SK-N-SH treated with all-trans-retinoic acid at 6 μM for 48 hours (cell line): Measurements from ENCODE around the gene MACC1.

Source experiments
- ATAC-seq: fragments of 200-7000 bp; cut with Tn5 transposase; 3 replicates; pipeline ENCODE4 v1.9.1; 2020; ENCODE audit warnings: mild to moderate bottlenecking, moderate library complexity
- BACH2 ChIP-seq: fragments of 250-450 bp; sonication (Bioruptor Pico); IDR thresholded peaks from 2 replicates; pipeline ENCODE4 v1.9.0; 2021; ENCODE audit warnings: mild to moderate bottlenecking, borderline replicate concordance
- CSDC2 ChIP-seq: fragments of 250-450 bp; sonication (Bioruptor Pico); IDR thresholded peaks from 2 replicates; pipeline ENCODE4 v1.5.0; 2020; ENCODE audit warnings: mild to moderate bottlenecking, moderate library complexity
- ESRRG ChIP-seq: fragments of 250-450 bp; sonication (Bioruptor Pico); IDR thresholded peaks from 2 replicates; pipeline ENCODE4 v1.6.1; 2021; ENCODE audit warnings: mild to moderate bottlenecking
- GLIS3 ChIP-seq: fragments of 250-450 bp; sonication (Bioruptor Pico); IDR thresholded peaks from 2 replicates; pipeline ENCODE4 v1.5.0; 2020; ENCODE audit warnings: mild to moderate bottlenecking, moderate library complexity
- ISL1 ChIP-seq: fragments of 250-450 bp; sonication (Bioruptor Pico); IDR thresholded peaks from 2 replicates; pipeline ENCODE4 v2.1.2; 2022; ENCODE audit warnings: mild to moderate bottlenecking, moderate library complexity
- PPARA ChIP-seq: fragments of 250-450 bp; sonication (Bioruptor Pico); IDR thresholded peaks from 2 replicates; pipeline ENCODE4 v1.5.0; 2020; ENCODE audit warnings: mild to moderate bottlenecking, borderline replicate concordance
- RARB ChIP-seq: fragments of 250-450 bp; sonication (Bioruptor Pico); IDR thresholded peaks from 2 replicates; pipeline ENCODE4 v1.8.0; 2021; ENCODE audit warnings: mild to moderate bottlenecking, moderate library complexity
- SNAI2 ChIP-seq: fragments of 250-450 bp; sonication (Bioruptor Pico); IDR thresholded peaks from 2 replicates; pipeline ENCODE4 v1.5.0; 2020; ENCODE audit warnings: mild to moderate bottlenecking, moderate library complexity
- TCF4 ChIP-seq: fragments of 250-450 bp; sonication (Bioruptor Pico); IDR thresholded peaks from 2 replicates; pipeline ENCODE4 v1.8.0; 2021; ENCODE audit warnings: mild to moderate bottlenecking, moderate library complexity, borderline replicate concordance
- TOX ChIP-seq: fragments of 250-450 bp; sonication (Bioruptor Pico); IDR thresholded peaks from 2 replicates; pipeline ENCODE4 v1.8.0; 2021; ENCODE audit warnings: mild to moderate bottlenecking, moderate library complexity, borderline replicate concordance
- ZC3H10 ChIP-seq: fragments of 250-450 bp; sonication (Bioruptor Pico); IDR thresholded peaks from 2 replicates; pipeline ENCODE4 v1.5.1; 2021; ENCODE audit warnings: mild to moderate bottlenecking, moderate library complexity
- ZFP3 ChIP-seq: fragments of 250-450 bp; sonication (Bioruptor Pico); IDR thresholded peaks from 2 replicates; pipeline ENCODE4 v1.5.0; 2020; ENCODE audit warnings: mild to moderate bottlenecking, moderate library complexity
- ZFP30 ChIP-seq: fragments of 450-650 bp; formaldehyde crosslinking; IDR thresholded peaks from 2 replicates; pipeline ENCODE4 v1.5.0; 2022; ENCODE audit warnings: mild to moderate bottlenecking, moderate library complexity
- ZNF565 ChIP-seq: fragments of 450-650 bp; formaldehyde crosslinking; conservative IDR thresholded peaks from 2 replicates; pipeline ENCODE4 v1.5.0; 2020; ENCODE audit warnings: low read depth, mild to moderate bottlenecking, moderate library complexity
- ZNF70 ChIP-seq: fragments of 450-650 bp; formaldehyde crosslinking; IDR thresholded peaks from 2 replicates; pipeline ENCODE4 v1.5.0; 2020; ENCODE audit warnings: mild to moderate bottlenecking, moderate library complexity
- ZNF8 ChIP-seq: fragments of 450-650 bp; formaldehyde crosslinking; IDR thresholded peaks from 2 replicates; pipeline ENCODE4 v1.5.0; 2020; ENCODE audit warnings: mild to moderate bottlenecking, moderate library complexity
- TF ChIP-seq, protein P1 (sequence below): fragments of 250-450 bp; sonication (Bioruptor Pico); IDR thresholded peaks from 2 replicates; pipeline ENCODE4 v1.5.1; 2021; ENCODE audit warnings: mild to moderate bottlenecking, moderate library complexity
- TF ChIP-seq, protein P2 (sequence below): fragments of 250-450 bp; sonication (Bioruptor Pico); IDR thresholded peaks from 2 replicates; pipeline ENCODE4 v1.8.0; 2020; ENCODE audit warnings: mild to moderate bottlenecking, moderate library complexity, borderline replicate concordance
- TF ChIP-seq, protein P3 (sequence below): fragments of 250-450 bp; sonication (Bioruptor Pico); IDR thresholded peaks from 2 replicates; pipeline ENCODE4 v1.8.0; 2021; ENCODE audit warnings: low read depth, mild to moderate bottlenecking, moderate library complexity, borderline replicate concordance
- TF ChIP-seq, protein P4 (sequence below): fragments of 250-450 bp; sonication (Bioruptor Pico); IDR thresholded peaks from 2 replicates; pipeline ENCODE4 v1.5.0; 2020; ENCODE audit warnings: mild to moderate bottlenecking, moderate library complexity
- TF ChIP-seq, protein P5 (sequence below): fragments of 250-450 bp; sonication (Bioruptor Pico); IDR thresholded peaks from 2 replicates; pipeline ENCODE4 v1.5.1; 2020; ENCODE audit warnings: low read depth, mild to moderate bottlenecking, moderate library complexity

Gene MACC1

DNA sequence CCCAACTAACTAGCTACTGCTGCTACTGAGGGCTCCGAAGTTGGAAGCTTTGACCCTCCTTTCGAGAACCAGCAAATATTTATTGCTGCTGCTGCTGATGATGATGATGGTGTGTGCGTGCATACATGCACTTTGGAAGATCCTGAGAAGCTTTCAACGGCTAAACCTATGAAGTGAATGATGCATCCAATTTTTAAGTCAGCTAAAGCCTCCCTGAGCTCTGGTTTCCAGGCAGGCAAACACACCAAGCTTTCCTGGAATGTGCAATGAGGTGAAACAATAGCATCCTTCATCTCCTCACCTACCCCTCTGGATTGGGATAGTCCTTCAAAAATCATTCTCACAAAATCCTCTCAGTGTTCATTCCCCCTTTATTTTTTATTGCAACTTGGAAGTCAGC is 13.9 kb downstream of the MACC1 start:
- TF ChIP-seq ZNF565 (CRISPR knock-in tag) (no peak), ZNF8 (CRISPR knock-in tag) (no peak), ZNF70 (CRISPR knock-in tag) (no peak)
- TF ChIP-seq, all 23 proteins: peak for 0
- ATAC-seq, result no peak

DNA sequence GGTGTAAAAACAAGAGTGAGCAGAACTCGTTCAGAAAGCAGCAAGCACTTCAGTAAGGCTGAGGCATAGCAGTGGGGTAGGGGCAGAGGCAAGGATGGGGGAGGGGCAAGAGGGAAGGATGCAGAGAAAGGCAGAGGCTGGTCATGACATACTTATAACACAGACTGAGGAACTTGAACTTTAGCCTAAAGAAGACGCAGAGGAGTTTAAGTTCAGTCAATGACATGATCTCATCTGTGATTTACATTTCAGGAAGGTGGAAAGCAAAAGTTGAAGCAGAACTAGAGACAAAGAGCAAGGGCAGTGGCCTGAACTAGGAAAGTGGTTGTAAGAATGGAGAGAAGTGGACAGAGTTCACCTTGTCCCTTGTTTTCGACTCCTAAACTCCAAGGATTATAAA is 15.8 kb downstream of the MACC1 start:
- TF ChIP-seq BACH2 (CRISPR knock-in tag) (no peak), ZNF8 (CRISPR knock-in tag) (no peak), ZNF565 (CRISPR knock-in tag) (no peak), ISL1 (CRISPR knock-in tag) (no peak), ZFP30 (no peak), ZC3H10 (CRISPR knock-in tag) (no peak), PPARA (CRISPR knock-in tag) (no peak)
- TF ChIP-seq, protein P1, sequence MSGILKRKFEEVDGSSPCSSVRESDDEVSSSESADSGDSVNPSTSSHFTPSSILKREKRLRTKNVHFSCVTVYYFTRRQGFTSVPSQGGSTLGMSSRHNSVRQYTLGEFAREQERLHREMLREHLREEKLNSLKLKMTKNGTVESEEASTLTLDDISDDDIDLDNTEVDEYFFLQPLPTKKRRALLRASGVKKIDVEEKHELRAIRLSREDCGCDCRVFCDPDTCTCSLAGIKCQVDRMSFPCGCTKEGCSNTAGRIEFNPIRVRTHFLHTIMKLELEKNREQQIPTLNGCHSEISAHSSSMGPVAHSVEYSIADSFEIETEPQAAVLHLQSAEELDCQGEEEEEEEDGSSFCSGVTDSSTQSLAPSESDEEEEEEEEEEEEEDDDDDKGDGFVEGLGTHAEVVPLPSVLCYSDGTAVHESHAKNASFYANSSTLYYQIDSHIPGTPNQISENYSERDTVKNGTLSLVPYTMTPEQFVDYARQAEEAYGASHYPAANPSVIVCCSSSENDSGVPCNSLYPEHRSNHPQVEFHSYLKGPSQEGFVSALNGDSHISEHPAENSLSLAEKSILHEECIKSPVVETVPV, result no peak
- TF ChIP-seq, protein P2, sequence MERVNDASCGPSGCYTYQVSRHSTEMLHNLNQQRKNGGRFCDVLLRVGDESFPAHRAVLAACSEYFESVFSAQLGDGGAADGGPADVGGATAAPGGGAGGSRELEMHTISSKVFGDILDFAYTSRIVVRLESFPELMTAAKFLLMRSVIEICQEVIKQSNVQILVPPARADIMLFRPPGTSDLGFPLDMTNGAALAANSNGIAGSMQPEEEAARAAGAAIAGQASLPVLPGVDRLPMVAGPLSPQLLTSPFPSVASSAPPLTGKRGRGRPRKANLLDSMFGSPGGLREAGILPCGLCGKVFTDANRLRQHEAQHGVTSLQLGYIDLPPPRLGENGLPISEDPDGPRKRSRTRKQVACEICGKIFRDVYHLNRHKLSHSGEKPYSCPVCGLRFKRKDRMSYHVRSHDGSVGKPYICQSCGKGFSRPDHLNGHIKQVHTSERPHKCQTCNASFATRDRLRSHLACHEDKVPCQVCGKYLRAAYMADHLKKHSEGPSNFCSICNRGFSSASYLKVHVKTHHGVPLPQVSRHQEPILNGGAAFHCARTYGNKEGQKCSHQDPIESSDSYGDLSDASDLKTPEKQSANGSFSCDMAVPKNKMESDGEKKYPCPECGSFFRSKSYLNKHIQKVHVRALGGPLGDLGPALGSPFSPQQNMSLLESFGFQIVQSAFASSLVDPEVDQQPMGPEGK (CRISPR knock-in tag), result no peak
- ATAC-seq, result no peak

DNA sequence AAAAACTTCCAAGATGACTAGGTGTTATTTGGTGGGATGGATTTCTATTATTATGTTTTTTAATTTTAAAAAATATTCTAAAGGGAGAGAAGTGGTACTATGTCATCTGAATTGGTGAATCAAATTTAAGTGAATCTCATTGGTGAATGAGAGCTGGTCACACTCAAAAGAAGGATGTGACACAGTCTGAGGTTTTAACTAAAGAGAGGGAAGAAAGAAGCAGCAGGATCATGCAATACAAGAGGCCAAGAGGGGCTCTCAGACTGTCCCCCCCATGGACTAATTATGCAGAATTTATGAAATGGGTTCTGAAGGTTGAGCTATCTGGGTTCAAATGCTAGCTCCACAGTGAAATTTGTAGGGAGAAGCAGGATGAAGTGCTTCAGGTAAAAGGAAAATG is 16.2 kb downstream of the MACC1 start:
- ATAC-seq, result no peak
- TF ChIP-seq RARB, result no peak
- TF ChIP-seq TOX, result no peak
- TF ChIP-seq ZNF565 (CRISPR knock-in tag), result no peak
- TF ChIP-seq, protein P2 (CRISPR knock-in tag), result no peak
- no peak for TF ChIP-seq ISL1 (CRISPR knock-in tag)
- no peak for TF ChIP-seq GLIS3
- TF ChIP-seq BACH2 (CRISPR knock-in tag), result no peak
- TF ChIP-seq CSDC2, result no peak
- TF ChIP-seq, protein P1, result no peak
- no peak for TF ChIP-seq ZC3H10 (CRISPR knock-in tag)
- TF ChIP-seq ZFP3 (CRISPR knock-in tag), result no peak
- TF ChIP-seq PPARA (CRISPR knock-in tag), result no peak
- no peak for TF ChIP-seq SNAI2
- TF ChIP-seq TCF4 (CRISPR knock-in tag), result no peak

DNA sequence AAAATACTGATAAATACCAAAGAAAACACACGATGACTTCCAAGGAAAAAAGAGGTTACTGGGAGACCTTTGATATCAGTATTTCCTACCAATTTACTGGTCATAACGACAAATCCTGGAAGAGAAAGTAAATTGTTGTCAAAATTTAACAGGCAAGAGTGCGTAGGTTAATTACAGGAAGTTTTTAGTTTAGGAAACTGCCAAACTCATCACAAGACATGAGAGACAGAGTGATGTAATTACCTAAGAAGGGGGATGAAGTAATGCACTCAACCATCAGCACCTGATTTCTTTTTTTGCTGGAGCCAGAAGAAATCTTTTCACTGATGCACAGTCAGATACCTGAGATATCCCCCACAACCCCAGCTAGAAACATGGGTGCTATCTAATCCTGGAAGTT is 16.8 kb downstream of the MACC1 start:
- ATAC-seq, result no peak
- TF ChIP-seq, protein P3, sequence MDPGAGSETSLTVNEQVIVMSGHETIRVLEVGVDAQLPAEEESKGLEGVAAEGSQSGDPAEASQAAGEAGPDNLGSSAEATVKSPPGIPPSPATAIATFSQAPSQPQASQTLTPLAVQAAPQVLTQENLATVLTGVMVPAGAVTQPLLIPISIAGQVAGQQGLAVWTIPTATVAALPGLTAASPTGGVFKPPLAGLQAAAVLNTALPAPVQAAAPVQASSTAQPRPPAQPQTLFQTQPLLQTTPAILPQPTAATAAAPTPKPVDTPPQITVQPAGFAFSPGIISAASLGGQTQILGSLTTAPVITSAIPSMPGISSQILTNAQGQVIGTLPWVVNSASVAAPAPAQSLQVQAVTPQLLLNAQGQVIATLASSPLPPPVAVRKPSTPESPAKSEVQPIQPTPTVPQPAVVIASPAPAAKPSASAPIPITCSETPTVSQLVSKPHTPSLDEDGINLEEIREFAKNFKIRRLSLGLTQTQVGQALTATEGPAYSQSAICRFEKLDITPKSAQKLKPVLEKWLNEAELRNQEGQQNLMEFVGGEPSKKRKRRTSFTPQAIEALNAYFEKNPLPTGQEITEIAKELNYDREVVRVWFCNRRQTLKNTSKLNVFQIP (CRISPR knock-in tag), result no peak
- TF ChIP-seq ZNF565 (CRISPR knock-in tag), result no peak
- TF ChIP-seq, protein P1, result no peak
- no peak for TF ChIP-seq ISL1 (CRISPR knock-in tag)
- no peak for TF ChIP-seq ESRRG (CRISPR knock-in tag)
- TF ChIP-seq, protein P4, sequence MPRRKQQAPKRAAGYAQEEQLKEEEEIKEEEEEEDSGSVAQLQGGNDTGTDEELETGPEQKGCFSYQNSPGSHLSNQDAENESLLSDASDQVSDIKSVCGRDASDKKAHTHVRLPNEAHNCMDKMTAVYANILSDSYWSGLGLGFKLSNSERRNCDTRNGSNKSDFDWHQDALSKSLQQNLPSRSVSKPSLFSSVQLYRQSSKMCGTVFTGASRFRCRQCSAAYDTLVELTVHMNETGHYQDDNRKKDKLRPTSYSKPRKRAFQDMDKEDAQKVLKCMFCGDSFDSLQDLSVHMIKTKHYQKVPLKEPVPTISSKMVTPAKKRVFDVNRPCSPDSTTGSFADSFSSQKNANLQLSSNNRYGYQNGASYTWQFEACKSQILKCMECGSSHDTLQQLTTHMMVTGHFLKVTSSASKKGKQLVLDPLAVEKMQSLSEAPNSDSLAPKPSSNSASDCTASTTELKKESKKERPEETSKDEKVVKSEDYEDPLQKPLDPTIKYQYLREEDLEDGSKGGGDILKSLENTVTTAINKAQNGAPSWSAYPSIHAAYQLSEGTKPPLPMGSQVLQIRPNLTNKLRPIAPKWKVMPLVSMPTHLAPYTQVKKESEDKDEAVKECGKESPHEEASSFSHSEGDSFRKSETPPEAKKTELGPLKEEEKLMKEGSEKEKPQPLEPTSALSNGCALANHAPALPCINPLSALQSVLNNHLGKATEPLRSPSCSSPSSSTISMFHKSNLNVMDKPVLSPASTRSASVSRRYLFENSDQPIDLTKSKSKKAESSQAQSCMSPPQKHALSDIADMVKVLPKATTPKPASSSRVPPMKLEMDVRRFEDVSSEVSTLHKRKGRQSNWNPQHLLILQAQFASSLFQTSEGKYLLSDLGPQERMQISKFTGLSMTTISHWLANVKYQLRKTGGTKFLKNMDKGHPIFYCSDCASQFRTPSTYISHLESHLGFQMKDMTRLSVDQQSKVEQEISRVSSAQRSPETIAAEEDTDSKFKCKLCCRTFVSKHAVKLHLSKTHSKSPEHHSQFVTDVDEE (CRISPR knock-in tag), result no peak
- TF ChIP-seq TOX, result no peak
- TF ChIP-seq TCF4 (CRISPR knock-in tag), result no peak
- no peak for TF ChIP-seq ZNF70 (CRISPR knock-in tag)
- no peak for TF ChIP-seq ZFP3 (CRISPR knock-in tag)
- TF ChIP-seq SNAI2, result no peak
- TF ChIP-seq, protein P5, sequence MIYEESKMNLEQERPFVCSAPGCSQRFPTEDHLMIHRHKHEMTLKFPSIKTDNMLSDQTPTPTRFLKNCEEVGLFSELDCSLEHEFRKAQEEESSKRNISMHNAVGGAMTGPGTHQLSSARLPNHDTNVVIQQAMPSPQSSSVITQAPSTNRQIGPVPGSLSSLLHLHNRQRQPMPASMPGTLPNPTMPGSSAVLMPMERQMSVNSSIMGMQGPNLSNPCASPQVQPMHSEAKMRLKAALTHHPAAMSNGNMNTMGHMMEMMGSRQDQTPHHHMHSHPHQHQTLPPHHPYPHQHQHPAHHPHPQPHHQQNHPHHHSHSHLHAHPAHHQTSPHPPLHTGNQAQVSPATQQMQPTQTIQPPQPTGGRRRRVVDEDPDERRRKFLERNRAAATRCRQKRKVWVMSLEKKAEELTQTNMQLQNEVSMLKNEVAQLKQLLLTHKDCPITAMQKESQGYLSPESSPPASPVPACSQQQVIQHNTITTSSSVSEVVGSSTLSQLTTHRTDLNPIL, result no peak
